Omental fat pad (tissue), 4 donors: ENCODE measurements around the gene FOXO3. TPM values are rescaled to one million over a fixed set of nuclear protein-coding genes. Genes with fewer than 3 reads are reported as not detected.

Experiments used
- ATAC-seq: fragments of 150-250 bp; one replicate; pipeline ENCODE4 v1.9.1; 2016; ENCODE audit warnings: mild to moderate bottlenecking, moderate library complexity; ENCODE audit not compliant: low FRiP score
- DNase-seq: peaks from one replicate; pipeline ENCODE4 v3.0.0-alpha.2; 2019; ENCODE audit warnings: low spot score
- CTCF ChIP-seq, 3 donors: fragments of 450-650 bp; IDR thresholded peaks; one replicate each; pipeline ENCODE4 v1.5.1; 2016 to 2017; ENCODE audit warnings: antibody characterized with exemption in 3 of 3, mild to moderate bottlenecking in 3 of 3, moderate library complexity in 2 of 3
- total RNA-seq, 4 donors: library from RNA; depleted of rRNA; stranded (reverse); fragments of >200 nt; gene quantifications; one replicate each; pipeline ENCODE4 v1.1.0, GENCODE V29; 2016

The FOXO3 gene
- total RNA-seq, 4 donors from 2014 or later = 92.9 to 129 (median 113) TPM

GRCh38 chr6:108684771-108685329 is 124.1 kb downstream of the FOXO3 start:
- TF ChIP-seq CTCF (IDR thresholded peaks at IDR 0.05) = no peak
- no peak for ATAC-seq

DNA sequence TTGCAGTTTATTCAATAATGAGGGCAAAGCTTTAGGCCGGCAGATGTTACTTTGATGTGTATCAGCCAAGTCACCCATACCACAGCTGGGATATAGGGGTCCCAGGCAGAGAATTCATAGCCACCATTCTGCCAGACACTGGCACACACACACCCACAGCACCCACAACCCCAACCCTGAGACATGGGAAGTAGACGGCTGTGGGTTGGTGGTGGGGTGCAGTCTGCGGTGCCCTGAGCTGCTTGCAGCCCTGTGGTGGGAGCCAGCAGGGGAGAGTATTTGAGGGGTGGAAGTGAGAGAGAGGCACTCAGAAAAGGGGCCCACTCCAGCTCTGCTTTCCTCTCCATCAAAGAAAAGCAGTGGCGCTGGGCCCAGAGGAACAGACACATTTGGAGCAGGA is 125.3 kb downstream of the FOXO3 start:
- TF ChIP-seq CTCF (IDR thresholded peaks at IDR 0.05) = no peak
- DNase-seq = no peak
- no peak for ATAC-seq

More at GRCh38 chr6:108684771-108685329, 124.1 kb downstream of the FOXO3 start:
- DNase-seq = no peak

GRCh38 chr6:108686896-108687295 is 126.2 kb downstream of the FOXO3 start:
- TF ChIP-seq CTCF (IDR thresholded peaks at IDR 0.05) = no peak
- ATAC-seq = no peak
- DNase-seq = no peak

DNA sequence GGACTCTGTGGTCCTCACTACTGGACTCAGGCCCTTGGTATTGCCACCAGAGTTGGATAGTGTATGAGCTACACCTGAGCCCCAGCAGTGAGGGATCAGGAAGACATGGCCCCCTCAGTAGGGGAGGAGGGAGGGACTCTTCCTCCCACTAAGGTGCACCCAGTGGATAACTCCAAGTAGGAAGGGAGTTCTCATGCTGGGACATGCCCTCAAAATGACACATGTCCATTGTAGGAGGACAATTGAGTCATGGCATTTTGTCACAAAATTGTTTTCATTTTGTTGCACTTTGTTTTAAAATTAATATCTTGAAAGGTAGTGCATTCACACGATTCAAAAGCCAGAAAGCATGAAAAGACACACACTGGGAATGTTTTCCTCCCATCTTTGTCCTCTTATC is 127.2 kb downstream of the FOXO3 start:
- DNase-seq (no peak), ATAC-seq (no peak)

DNA sequence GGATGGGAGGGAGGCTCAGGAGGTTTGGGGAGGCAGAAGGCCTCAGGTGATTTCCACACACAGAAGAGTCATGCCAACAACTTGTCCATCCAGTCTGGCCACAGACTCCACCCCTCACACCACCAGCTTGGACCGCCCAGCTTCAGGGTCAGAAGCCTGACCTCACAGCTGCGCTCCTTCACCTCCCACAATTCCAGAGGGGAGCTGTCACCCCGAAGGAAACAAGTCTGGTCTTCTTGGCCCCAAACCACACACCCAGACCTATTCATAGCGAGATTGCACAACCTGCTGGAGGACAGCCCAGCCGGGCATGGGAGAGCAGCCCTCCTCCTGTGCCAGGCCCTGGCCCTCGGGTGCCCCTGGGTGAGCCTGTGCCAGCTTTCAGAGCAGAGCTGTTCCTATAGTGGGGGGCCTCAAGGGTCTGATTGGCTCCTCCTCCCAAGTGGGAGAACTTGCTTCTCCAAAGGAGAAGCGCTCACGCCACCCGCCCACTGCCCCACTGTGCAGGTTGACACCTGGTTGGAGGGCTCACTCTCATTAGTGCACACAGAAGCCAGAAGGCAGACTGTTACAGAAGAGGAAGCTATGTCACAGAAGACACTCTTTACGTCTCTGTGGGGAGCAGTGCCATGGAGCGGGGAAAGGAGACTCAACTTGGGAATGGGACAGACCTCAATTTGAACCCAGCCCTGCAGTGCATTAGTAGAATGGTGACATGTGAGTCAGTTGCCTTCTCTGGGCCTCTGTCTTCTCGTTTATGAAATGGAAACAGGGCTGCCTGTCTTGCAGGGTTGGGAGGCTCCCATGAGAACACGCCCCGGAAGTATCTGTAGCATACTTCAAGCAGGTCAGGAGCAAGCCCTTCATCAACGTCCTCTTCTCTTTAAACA is 128.8 kb downstream of the FOXO3 start:
- DNase-seq (peak; percentile 68), ATAC-seq (peak; percentile 97)
- TF ChIP-seq CTCF (IDR thresholded peaks at IDR 0.05) = no peak

More for the DNA sequence above, 127.2 kb downstream of the FOXO3 start:
- no peak for TF ChIP-seq CTCF (IDR thresholded peaks at IDR 0.05)

GRCh38 chr6:108690326-108691049 is 129.8 kb downstream of the FOXO3 start:
- TF ChIP-seq CTCF (IDR thresholded peaks at IDR 0.05) = no peak
- no peak for ATAC-seq
- DNase-seq = no peak
